OCI-LY7 (cell line): ENCODE results near the gene OTUB1.

ENCODE experiments used
- EZH2phosphoT487 ChIP-seq: fragments of 200-600 bp; sonication (generic); IDR thresholded peaks from 2 replicates; pipeline ENCODE4 v1.6.1; 2018; ENCODE audit warnings: low read depth, borderline replicate concordance, mild to moderate bottlenecking, mixed run types, antibody characterized with exemption, low read length, moderate library complexity, mixed read lengths
- TF ChIP-seq, protein P1 (sequence below): fragments of 200-600 bp; sonication (generic); conservative IDR thresholded peaks from 2 replicates; pipeline ENCODE4 v1.5.1; 2014; ENCODE audit warnings: mild to moderate bottlenecking, antibody characterized with exemption, low read length, moderate library complexity, mixed read lengths

DNA sequence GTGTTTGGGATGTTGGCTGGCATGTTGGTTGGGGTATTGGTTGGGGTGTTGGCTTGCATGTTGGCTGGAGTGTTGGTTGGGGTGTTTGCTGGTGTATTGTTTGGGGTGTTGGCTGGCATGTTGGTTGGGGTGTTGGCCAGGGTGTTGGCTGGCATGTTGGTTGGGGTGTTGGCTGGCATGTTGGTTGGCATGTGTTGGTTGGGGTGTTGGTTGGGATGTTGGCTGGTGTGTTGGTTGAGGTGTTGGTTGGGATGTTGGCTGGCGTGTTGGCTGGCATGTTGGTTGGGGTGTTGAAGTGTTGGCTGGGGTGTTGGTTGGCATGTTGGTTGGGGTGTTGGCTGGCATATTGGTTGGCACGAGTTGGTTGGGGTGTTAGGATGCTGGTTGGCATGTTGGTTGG is 24.5 kb downstream of the OTUB1 start:
- TF ChIP-seq, protein P1, sequence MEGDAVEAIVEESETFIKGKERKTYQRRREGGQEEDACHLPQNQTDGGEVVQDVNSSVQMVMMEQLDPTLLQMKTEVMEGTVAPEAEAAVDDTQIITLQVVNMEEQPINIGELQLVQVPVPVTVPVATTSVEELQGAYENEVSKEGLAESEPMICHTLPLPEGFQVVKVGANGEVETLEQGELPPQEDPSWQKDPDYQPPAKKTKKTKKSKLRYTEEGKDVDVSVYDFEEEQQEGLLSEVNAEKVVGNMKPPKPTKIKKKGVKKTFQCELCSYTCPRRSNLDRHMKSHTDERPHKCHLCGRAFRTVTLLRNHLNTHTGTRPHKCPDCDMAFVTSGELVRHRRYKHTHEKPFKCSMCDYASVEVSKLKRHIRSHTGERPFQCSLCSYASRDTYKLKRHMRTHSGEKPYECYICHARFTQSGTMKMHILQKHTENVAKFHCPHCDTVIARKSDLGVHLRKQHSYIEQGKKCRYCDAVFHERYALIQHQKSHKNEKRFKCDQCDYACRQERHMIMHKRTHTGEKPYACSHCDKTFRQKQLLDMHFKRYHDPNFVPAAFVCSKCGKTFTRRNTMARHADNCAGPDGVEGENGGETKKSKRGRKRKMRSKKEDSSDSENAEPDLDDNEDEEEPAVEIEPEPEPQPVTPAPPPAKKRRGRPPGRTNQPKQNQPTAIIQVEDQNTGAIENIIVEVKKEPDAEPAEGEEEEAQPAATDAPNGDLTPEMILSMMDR, result no peak
- no peak for TF ChIP-seq EZH2phosphoT487
